CD1c-positive myeloid dendritic cell (primary cell): ENCODE results near the gene DENND2D.
"Not testable (repeated sequence)": the region's sequence is repeated elsewhere in the genome, so short reads cannot be mapped to it uniquely, and the experiment has no call there.

Experiments
- DNase-seq: peaks from one replicate; pipeline ENCODE4 v3.0.0-alpha.2; 2016; ENCODE audit errors: extremely low spot score

The DENND2D gene

DNA sequence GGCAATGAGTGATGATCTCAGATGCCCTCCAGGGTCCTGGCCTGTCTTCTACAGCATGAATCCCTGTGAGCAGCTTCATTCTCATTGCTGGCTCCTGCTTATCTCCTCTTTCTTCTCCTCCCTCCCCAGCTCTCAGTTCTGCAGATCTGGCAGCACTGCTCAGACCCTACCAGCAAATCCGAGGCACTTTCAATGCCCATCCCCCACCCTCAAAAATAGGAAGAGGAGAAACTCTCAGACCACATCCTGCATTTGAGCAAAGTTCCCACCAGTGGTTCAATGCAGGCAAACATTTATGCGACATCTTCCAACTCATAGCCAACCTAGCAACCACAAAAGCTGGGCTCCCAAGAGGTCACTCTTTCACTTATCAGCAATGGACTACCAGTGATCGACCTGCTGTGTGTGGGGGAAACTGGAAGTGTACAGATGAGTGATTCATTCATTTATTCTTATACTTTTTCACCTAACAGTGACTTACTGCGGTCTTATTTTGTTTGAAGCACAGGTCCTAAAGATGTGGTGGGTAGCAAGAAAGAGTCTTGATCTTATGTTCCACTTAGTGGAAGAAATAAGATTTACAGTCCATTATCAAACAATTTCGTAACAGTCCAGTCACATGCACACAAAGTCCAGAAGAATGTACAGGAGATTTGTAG lies 21.3 kb upstream of the DENND2D start:
- peak; percentile 50 for DNase-seq

GRCh38 chr1:111221276-111221632 lies 20.8 kb upstream of the DENND2D start:
- no peak for DNase-seq

DNA sequence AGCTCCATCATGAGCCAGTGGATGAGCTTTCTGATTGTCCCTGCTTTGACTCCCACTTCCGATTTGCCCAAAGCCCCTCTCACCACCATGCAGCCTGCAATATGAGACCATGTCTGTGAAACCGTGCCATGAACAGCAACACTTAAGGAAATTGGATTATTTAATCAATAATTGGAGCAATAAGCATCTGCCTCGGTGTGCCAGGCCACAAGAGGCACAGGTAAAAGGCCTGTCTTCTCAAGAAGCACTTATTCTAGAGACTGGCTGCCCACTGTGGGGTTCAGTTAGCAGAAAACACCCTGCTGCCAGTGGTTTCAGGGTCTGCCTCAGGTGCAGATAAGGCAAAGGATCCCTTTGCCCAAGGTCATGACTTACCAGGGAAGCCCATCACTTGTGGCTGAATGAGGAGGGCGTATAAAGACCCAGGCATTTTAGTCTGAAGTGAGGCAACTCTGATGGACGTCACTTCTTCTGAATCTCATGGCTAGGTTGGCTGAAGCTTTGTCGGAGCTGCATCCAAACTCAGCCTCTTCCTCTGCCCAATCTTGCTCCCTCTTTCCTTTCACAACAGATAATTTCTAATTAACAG lies 19.9 kb upstream of the DENND2D start:
- DNase-seq = no peak

- peak; percentile 75 for DNase-seq
These were observed 19.3 kb upstream of the DENND2D start for GRCh38 chr1:111219557-111220286.

DNA sequence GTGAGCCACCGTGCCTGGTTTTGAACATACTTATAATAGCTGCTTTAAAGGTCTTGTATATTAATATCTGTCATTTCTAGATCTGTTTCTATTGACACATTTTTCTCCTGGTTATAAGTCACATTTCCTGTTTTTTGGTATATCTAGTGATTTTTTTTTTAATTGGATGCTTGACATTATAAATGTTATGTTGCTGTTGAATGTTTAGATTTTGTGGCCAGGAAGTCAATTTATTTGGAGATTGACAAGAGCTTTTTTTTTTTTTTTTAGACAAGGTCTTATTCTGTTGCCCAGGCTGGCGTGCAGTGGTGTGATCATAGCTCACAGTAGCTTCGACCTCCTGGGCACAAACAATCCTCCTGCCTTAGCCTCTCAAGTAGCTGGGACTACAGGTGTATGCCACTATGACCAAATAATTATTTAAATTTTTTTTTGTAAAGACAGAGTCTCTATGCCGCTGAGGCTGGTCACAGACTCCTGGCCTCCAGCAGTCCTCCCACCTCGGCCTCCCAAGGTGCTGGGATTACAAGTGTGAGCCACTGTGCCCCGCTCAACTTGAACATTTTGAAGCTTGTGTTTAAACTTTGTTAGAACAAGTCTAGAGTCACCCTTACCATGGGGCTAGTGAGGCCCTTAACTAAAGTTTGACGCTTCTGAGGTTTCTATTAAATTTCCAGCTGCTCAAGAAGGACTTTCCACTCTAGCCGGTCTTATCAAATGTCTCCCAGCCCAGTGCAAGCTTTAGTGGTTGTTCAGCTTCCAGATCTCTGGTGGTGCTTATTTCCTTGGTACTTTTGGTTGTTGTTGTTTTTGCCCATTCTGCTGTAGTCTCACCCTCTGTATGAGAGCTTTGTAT lies 18.5 kb upstream of the DENND2D start:
- no peak for DNase-seq

GRCh38 chr1:111217183-111217910 lies 16.9 kb upstream of the DENND2D start:
- DNase-seq = no peak

GRCh38 chr1:111216751-111217150 lies 16.3 kb upstream of the DENND2D start:
- no peak for DNase-seq

DNA sequence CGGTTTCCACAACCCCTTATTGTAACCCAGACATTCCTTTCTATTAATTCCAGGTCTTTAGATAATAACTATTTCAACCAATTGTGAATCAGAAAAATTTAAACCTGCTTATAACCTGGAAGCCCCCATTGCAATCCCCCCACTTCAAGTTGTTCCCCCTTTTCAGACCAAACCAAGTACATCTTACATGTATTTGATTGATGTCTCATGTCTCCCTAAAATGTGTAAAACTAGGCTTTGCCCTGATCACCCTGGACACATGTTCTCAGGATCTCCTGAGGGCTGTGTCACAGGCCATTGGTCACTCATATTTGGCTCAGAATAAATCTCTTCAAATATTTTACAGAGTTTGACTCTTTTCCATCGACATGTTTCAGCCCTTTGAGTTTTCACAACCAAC lies 14.8 kb upstream of the DENND2D start:
- DNase-seq = not testable (repeated sequence)

DNA sequence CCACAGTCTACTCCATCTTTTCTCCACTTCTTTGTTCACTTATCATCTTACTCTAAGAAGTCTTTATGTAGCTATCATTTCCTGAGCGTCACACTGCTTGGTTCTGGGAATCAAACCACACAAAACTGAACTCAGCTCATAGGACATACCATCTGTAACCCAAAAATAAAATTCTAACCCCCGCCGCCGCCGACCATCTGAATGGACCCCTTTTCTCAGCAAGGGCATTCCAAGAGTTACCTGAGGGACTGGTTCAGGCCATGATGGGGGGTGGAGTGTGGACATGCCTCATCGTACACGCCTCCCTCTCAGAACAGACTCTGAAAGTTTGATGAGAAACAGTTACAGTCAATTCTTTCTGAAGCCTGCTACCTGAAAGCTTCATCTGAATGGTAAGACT lies 14.4 kb upstream of the DENND2D start:
- DNase-seq = no peak

- DNase-seq = no peak
These were observed 13.8 kb upstream of the DENND2D start for GRCh38 chr1:111214074-111214801.

DNA sequence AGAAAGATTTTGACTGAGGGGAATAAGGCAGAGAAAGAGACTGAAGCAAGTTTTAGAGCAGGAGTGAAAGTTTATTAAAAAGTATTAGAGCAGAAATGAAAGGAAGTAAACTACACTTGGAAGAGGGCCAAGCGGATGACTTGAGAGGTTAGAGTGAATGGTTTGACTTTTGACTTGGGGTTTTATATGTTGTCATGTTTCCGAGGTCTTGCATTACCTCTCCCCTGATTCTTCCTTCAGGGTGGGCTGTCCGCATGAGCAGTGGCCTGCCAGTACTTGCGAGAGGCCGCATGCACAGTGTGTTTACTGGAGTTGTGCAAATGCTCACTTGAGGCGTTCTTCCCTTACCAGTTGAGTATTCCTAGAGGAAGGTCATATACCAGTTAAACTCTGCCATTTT lies 13.0 kb upstream of the DENND2D start:
- peak; percentile 41 for DNase-seq

DNA sequence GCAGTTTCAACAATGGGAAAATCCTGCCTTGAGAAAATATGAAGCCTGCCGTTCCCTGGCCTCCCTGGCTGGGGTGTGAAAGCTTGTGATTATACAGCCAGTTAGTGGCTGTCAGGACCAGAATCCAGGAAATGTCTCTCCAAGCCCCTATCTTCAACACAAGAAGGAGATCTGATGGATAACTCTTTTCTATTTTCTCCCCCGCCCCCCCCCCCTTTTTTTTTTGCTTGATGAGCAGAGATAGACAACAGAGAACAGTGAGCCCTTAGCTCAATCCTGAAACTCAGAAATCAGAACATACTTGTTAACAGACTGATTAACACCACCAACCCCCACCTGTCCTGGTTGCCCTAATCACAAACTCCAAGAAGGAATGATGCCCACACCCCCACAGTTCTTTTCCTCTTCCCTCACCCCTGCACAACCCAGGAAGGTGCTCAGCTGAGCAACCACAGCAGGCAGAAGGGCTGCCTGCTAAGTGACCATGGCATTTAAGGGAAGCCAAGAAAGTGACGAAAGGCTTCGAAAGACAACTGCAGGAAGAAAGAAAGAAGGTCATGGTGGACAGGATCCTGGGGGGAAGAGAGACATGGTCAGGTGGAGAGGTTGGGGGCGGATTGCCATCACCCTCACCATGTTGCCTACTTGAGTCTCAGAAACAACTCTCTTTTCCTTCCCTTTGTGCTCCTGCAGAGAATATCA lies 12.3 kb upstream of the DENND2D start:
- DNase-seq = no peak

DNA sequence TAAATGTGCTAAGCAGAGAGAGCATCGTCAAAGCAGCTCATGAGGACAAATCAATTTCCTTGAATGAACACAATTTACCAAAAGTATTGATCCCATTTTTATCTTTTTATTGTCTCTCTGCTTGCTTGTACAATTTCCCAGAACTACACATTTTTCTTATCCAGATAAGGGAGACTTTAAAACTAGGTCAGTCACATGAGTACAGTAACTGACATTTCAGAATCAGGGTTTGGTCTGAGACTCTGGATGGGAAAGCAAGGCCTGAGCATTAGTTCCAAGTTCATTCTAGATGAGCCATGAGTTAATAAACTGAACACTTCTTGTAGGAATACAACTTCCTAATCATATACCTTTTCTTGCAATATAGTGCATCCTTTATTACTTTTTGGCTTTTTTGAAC lies 11.5 kb upstream of the DENND2D start:
- DNase-seq = no peak

DNA sequence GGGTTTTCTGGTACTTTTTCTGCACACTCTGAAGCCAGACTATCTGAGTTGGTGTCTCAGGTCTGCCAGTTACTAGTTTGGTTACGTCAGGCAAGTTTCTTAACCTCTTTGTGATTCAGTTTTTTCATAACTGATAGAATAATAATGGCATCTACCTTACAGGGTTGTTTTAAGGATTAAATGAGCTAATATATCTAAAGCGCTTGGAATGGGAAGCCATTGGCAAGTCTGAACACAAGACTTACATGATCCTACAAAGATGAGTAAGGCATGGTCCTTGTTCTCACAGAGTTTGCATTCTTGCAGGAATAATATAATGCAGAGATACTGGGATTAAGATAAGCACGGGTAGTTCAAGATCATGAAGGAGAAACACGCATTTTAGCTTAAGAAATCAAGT lies 9.2 kb upstream of the DENND2D start:
- no peak for DNase-seq

DNA sequence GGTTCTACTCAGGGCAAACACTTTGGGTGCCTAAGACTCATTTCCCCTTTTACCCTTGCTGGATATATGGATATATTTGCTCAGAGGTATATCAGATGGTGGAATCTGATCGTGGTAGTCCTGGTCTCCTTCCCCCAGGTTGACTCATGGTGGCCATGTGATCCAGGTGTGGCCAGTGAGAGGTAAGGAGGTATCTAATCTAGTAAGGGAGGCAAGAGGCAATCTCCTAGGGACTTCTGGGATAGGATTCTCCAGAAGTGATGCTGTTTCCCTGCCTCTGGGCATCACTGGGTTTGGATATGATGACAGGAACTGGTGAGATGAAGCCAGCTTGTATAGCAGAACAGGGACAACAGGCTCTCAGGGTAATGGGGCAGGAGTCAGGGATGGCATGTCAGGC lies 8.5 kb upstream of the DENND2D start:
- DNase-seq = no peak

DNA sequence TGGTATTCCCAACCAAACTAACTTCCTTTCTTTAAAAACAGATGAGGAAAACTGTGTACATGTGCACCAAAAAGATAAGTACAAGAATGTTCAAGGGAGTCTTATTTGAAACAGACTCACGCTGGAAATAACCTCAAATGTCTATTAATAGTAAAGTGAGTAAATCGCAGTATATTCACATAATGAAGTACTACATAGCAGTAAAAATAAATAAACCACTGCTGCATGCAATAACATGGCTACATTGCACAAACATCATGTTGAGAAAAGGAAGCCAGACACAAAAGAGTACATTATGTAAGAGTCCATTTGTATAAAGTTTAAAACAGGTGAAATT lies 5.2 kb upstream of the DENND2D start:
- peak; percentile 60 for DNase-seq

DNA sequence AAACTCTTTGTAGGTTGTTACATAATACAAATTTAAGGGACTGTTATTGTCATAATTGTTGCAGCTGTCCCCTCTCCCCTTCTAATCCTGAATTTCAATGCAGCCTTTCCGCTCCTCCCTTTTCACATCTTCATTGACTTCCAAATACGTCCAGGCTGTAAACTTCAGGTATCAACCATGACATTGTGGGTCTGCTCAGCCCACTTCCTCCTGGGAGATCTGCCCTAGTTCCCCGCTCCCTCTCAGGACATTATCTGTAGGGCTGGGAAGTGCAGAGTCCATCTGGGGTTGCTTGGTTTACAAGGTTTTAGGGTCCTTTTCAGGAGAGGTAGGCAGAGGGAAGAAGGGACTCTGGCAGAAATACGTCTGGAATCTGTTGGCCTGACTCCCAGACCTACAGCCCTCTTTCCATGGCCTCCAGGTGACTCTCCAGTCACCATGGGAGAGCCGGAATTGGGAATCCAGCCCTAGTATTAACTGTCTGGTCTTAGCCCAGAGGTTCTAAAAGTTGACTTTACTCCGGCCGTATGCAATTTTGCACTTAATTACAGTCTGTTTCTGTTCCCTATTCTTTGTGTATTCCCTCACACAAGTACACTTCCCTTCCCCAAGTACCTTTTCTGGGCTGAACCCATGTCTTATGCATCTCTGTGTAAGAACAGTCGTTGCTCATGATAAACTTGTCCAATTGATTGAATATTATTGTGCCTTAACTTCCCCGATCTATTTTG lies 4.7 kb upstream of the DENND2D start:
- peak; percentile 72 for DNase-seq

GRCh38 chr1:111204201-111204982 lies 3.9 kb upstream of the DENND2D start:
- peak; percentile 49 for DNase-seq

DNA sequence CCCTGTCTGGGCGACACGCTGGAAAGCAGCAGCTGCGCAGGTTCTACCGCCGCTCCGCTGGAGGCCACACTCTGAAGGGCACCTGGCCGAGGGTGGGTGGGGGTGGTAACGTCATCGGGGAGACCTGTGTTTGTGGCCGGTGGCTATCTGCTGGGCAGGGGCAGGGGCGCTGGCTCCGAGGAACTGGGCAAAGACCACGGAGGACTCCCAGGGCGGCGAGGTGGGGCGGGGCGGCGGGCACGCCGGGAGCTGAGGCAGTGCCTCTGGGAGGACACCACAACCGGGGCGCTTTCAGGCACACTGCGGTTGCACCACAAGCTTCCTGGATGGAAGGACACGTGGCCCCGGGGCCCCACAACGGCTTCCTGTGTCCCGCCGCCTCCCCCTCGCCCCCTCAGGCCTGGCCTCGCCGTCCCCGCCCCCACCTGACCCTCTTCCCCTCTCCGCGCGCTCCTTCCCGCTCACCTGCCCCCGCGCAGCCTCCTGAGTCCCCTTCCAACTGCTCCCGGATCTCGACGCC lies 3.3 kb upstream of the DENND2D start:
- DNase-seq = peak; percentile 84
